MM.1S (cell line): ENCODE measurements around the gene BMP8B.
A peak's percentile ranks its signal among the peaks of the same experiment; 100 is the strongest.
"Not testable (repeated sequence)": the region's sequence is repeated elsewhere in the genome, so short reads cannot be mapped to it uniquely, and the experiment has no call there.

Experiments
- DNase-seq: peaks from one replicate; pipeline ENCODE4 v3.0.0-alpha.2; 2015
- H2AFZ ChIP-seq: fragments of 300-600 bp; sonication (generic); 2 replicates; pipeline ENCODE4 v1.6.0; 2016; ENCODE audit warnings: antibody characterized with exemption, low read length
- H3F3A ChIP-seq: fragments of 300-600 bp; sonication (generic); 2 replicates; pipeline ENCODE4 v1.6.1; 2016; ENCODE audit warnings: mild to moderate bottlenecking, antibody characterized with exemption, low read length, moderate library complexity, mixed read lengths; ENCODE audit not compliant: insufficient read depth
- H3K27ac ChIP-seq: fragments of 300-600 bp; sonication (generic); 2 replicates; pipeline ENCODE4 v1.5.1; 2016; ENCODE audit warnings: mild to moderate bottlenecking, low read length
- H3K27me3 ChIP-seq: fragments of 300-600 bp; sonication (generic); replicated peaks from 2 replicates; pipeline ENCODE4 v1.6.0; 2016; ENCODE audit warnings: low read length; ENCODE audit not compliant: insufficient read depth
- H3K36me3 ChIP-seq: fragments of 300-600 bp; sonication (generic); replicated peaks from 2 replicates; pipeline ENCODE4 v1.6.1; 2016; ENCODE audit warnings: mild to moderate bottlenecking, low read length, mixed read lengths; ENCODE audit not compliant: insufficient read depth
- H3K4me1 ChIP-seq: fragments of 300-600 bp; sonication (generic); 2 replicates; pipeline ENCODE4 v1.6.1; 2016; ENCODE audit warnings: low read length, mixed read lengths
- H3K4me2 ChIP-seq: fragments of 300-600 bp; sonication (generic); 2 replicates; pipeline ENCODE4 v1.6.0; 2016; ENCODE audit warnings: low read depth, low read length
- H3K4me3 ChIP-seq: fragments of 300-600 bp; sonication (generic); 2 replicates; pipeline ENCODE4 v1.5.1; 2016; ENCODE audit warnings: low read length, mixed read lengths
- H3K79me2 ChIP-seq: fragments of 300-600 bp; sonication (generic); 2 replicates; pipeline ENCODE4 v1.6.1; 2016; ENCODE audit warnings: mixed run types, low read length, mixed read lengths
- H3K9ac ChIP-seq: fragments of 300-600 bp; sonication (generic); 2 replicates; pipeline ENCODE4 v1.6.1; 2016; ENCODE audit warnings: low read length, mixed read lengths
- H3K9me2 ChIP-seq: fragments of 300-600 bp; sonication (generic); replicated peaks from 2 replicates; pipeline ENCODE4 v1.6.1; 2016; ENCODE audit warnings: mild to moderate bottlenecking, low read length, mixed read lengths; ENCODE audit not compliant: insufficient read depth
- H3K9me3 ChIP-seq: fragments of 300-600 bp; sonication (generic); replicated peaks from 2 replicates; pipeline ENCODE4 v1.6.1; 2016; ENCODE audit warnings: mild to moderate bottlenecking, low read length, mixed read lengths; ENCODE audit not compliant: insufficient read depth
- H4K20me1 ChIP-seq: fragments of 300-600 bp; sonication (generic); 2 replicates; pipeline ENCODE4 v1.6.1; 2016; ENCODE audit warnings: mild to moderate bottlenecking, low read length, moderate library complexity, mixed read lengths; ENCODE audit not compliant: insufficient read depth
- CTCF ChIP-seq: fragments of 300-600 bp; sonication (generic); IDR thresholded peaks from 2 replicates; pipeline ENCODE4 v1.5.1; 2016; ENCODE audit warnings: antibody characterized with exemption, low read length, mixed read lengths
- EZH2 ChIP-seq: fragments of 300-600 bp; sonication (generic); optimal IDR thresholded peaks from 2 replicates; pipeline ENCODE3; 2017; ENCODE audit warnings: low read depth, mild to moderate bottlenecking, antibody characterized with exemption, low read length, mixed read lengths
- EZH2phosphoT487 ChIP-seq: fragments of 300-600 bp; sonication (generic); IDR thresholded peaks from 2 replicates; pipeline ENCODE4 v1.6.1; 2018; ENCODE audit warnings: antibody characterized with exemption, low read length

BMP8B gene

GRCh38 chr1:39787468-39787867 lies 1.2 kb downstream of the BMP8B start:
- Histone ChIP-seq H3K4me1 (peaks cover 2% of the 10 kb centered on the region), H3K9me2 (no peaks in the 10 kb centered on the region), H3K27ac (no peak overlapping the region), H4K20me1 (no peaks in the 10 kb centered on the region), H3K4me2 (peak overlapping the region; percentile 73; the same call in 1 of the 2 replicates), H2AFZ (no peak overlapping the region), H3K9ac (no peak overlapping the region), H3K36me3 (0 out of 2 replicates have a peak, but pooled peaks cover 5% of the 10 kb centered on the region), H3K4me3 (peak overlapping the region; percentile 42; the same call in 1 of the 2 replicates), H3K9me3 (no peaks in the 10 kb centered on the region), H3K79me2 (peaks cover 45% of the 10 kb centered on the region), H3K27me3 (no peaks in the 10 kb centered on the region), H3F3A (peaks cover 5% of the 10 kb centered on the region)
- DNase-seq, result no peak
- TF ChIP-seq CTCF (no peak), EZH2phosphoT487 (no peak), EZH2 (no peak)

- not testable (repeated sequence) for H3K27me3 ChIP-seq, H3K36me3 ChIP-seq, H4K20me1 ChIP-seq, H3K4me1 ChIP-seq, H3K9ac ChIP-seq, H3K4me3 ChIP-seq, H3F3A ChIP-seq, H2AFZ ChIP-seq, DNase-seq, H3K9me2 ChIP-seq, H3K27ac ChIP-seq, H3K9me3 ChIP-seq
- Histone ChIP-seq H3K79me2 (peaks cover 48% of the 10 kb centered on the region), H3K4me2 (peak overlapping the region; percentile 73; the same call in 1 of the 2 replicates)
Measured at GRCh38 chr1:39787108-39787375, 1.6 kb downstream of the BMP8B start.

GRCh38 chr1:39786303-39787107 lies 2.2 kb downstream of the BMP8B start:
- H3K27ac ChIP-seq, DNase-seq, H4K20me1 ChIP-seq, H3K9me2 ChIP-seq, H3K4me1 ChIP-seq, H3K4me3 ChIP-seq, H3K36me3 ChIP-seq, H2AFZ ChIP-seq, H3K4me2 ChIP-seq, H3K27me3 ChIP-seq, H3K9ac ChIP-seq, H3K9me3 ChIP-seq, H3F3A ChIP-seq: not testable (repeated sequence)
- H3K79me2 ChIP-seq, result peaks cover 53% of the 10 kb centered on the region

GRCh38 chr1:39782685-39783084 lies 6.0 kb downstream of the BMP8B start:
- not testable (repeated sequence) for H3K4me2 ChIP-seq, H3F3A ChIP-seq, H3K9me2 ChIP-seq, H3K9me3 ChIP-seq, H3K27me3 ChIP-seq, H4K20me1 ChIP-seq, H3K4me1 ChIP-seq, H3K4me3 ChIP-seq, H3K9ac ChIP-seq, DNase-seq, H3K27ac ChIP-seq, H2AFZ ChIP-seq, H3K36me3 ChIP-seq
- peaks cover 78% of the 10 kb centered on the region for H3K79me2 ChIP-seq

- Histone ChIP-seq H3K27ac (no peak overlapping the region), H4K20me1 (no peaks in the 10 kb centered on the region), H3F3A (peaks cover 4% of the 10 kb centered on the region), H3K9ac (no peak overlapping the region), H3K9me3 (no peaks in the 10 kb centered on the region), H2AFZ (no peak overlapping the region), H3K79me2 (peaks cover 78% of the 10 kb centered on the region), H3K4me3 (no peak overlapping the region), H3K36me3 (0 out of 2 replicates have a peak, but pooled peaks cover 5% of the 10 kb centered on the region), H3K9me2 (no peaks in the 10 kb centered on the region), H3K27me3 (no peaks in the 10 kb centered on the region), H3K4me2 (no peak overlapping the region), H3K4me1 (peaks cover 8% of the 10 kb centered on the region)
- no peak for DNase-seq
- TF ChIP-seq CTCF (no peak), EZH2 (no peak), EZH2phosphoT487 (no peak)
Measured at GRCh38 chr1:39782103-39782502, 6.6 kb downstream of the BMP8B start.
